Measurements from ENCODE around the gene KNSTRN.
A peak's percentile ranks its signal among the peaks of the same experiment; 100 is the strongest.

Gene KNSTRN

DNA sequence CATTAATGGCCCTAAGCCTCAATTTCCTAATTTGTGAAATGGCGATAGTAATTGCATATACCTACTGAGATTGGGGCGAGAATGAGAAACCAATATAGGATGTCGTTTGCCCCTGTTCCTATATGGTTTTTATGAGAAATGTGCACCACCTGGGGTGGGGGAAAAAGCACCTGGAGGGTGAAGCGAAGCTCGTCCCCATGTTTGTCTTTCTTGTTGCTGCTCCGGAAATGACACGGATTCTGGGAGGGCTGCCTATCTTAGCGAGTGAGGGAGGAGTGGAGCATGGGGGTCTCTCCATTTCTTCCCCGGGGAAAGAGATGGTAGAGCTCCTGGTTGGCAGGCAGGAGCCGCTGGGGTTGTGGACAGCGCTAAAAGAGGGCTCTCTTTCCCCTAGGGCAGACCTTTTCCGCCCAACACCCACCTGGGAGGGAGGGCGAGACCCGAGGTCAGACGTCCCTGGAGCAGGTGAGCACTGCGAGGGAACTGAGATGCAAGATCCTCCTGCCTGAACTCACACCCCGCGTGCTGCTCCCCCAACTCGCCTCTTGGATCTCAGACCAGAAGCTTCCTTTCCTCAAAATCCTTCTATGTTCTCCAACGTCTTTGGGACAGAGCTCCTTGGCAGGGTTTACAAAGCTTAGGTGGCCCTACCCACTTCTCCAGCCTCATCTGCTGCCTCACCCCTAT is 52.6 kb downstream of the KNSTRN start:
- Histone ChIP-seq H3K4me2 (ENCODE audit: low read depth, low read length) (no peak overlapping the region), H3K9me3 (replicated peaks; ENCODE audit: insufficient read depth, low read length) (no peaks in the 10 kb centered on the region), H3K27ac (ENCODE audit: low read length) (no peak overlapping the region), H3K4me3 (ENCODE audit: low read length) (no peak overlapping the region), H4K20me1 (ENCODE audit: insufficient read depth, low read length) (no peaks in the 10 kb centered on the region), H2AFZ (ENCODE audit: low read length) (no peak overlapping the region), H3F3A (ENCODE audit: insufficient read depth, low read length) (peaks cover 9% of the 10 kb centered on the region), H3K4me1 (ENCODE audit: low read length) (no peaks in the 10 kb centered on the region), H3K36me3 (replicated peaks; ENCODE audit: insufficient read depth, low read length) (no peaks in the 10 kb centered on the region), H3K27me3 (replicated peaks; ENCODE audit: insufficient read depth, low read length) (peaks cover 33% of the 10 kb centered on the region), H3K79me2 (ENCODE audit: low read length) (no peaks in the 10 kb centered on the region), H3K9me2 (replicated peaks; ENCODE audit: insufficient read depth, low read length) (no peaks in the 10 kb centered on the region), H3K9ac (ENCODE audit: low read length) (no peak overlapping the region)
- DNase-seq, result no peak
- TF ChIP-seq EZH2 (optimal IDR thresholded peaks at IDR 0.05; ENCODE audit: low read depth, low read length), result no peak
- TF ChIP-seq CTCF (IDR thresholded peaks at IDR 0.05; ENCODE audit: low read length), result no peak
- no peak for TF ChIP-seq EZH2phosphoT487 (IDR thresholded peaks at IDR 0.05; ENCODE audit: low read length)

GRCh38 chr15:40435710-40436089 is 53.2 kb downstream of the KNSTRN start:
- Histone ChIP-seq H3K9ac (ENCODE audit: low read length) (no peak overlapping the region; the same call in 1 of the 2 replicates), H2AFZ (ENCODE audit: low read length) (peak overlapping the region; percentile 62; the same call in 1 of the 2 replicates), H3K9me2 (replicated peaks; ENCODE audit: insufficient read depth, low read length) (no peaks in the 10 kb centered on the region), H3K36me3 (replicated peaks; ENCODE audit: insufficient read depth, low read length) (no peaks in the 10 kb centered on the region), H3K4me1 (ENCODE audit: low read length) (no peaks in the 10 kb centered on the region), H3K27ac (ENCODE audit: low read length) (no peak overlapping the region), H3K27me3 (replicated peaks; ENCODE audit: insufficient read depth, low read length) (peaks cover 33% of the 10 kb centered on the region), H3K9me3 (replicated peaks; ENCODE audit: insufficient read depth, low read length) (no peaks in the 10 kb centered on the region), H3K79me2 (ENCODE audit: low read length) (no peaks in the 10 kb centered on the region), H3K4me2 (ENCODE audit: low read depth, low read length) (peak overlapping the region; percentile 84; the same call in 1 of the 2 replicates), H4K20me1 (ENCODE audit: insufficient read depth, low read length) (no peaks in the 10 kb centered on the region), H3K4me3 (ENCODE audit: low read length) (peak overlapping the region; percentile 50), H3F3A (ENCODE audit: insufficient read depth, low read length) (peaks cover 12% of the 10 kb centered on the region)
- TF ChIP-seq CTCF (IDR thresholded peaks at IDR 0.05; ENCODE audit: low read length), result no peak
- TF ChIP-seq EZH2phosphoT487 (IDR thresholded peaks at IDR 0.05; ENCODE audit: low read length), result no peak
- no peak for TF ChIP-seq EZH2 (optimal IDR thresholded peaks at IDR 0.05; ENCODE audit: low read depth, low read length)
- DNase-seq, result no peak

DNA sequence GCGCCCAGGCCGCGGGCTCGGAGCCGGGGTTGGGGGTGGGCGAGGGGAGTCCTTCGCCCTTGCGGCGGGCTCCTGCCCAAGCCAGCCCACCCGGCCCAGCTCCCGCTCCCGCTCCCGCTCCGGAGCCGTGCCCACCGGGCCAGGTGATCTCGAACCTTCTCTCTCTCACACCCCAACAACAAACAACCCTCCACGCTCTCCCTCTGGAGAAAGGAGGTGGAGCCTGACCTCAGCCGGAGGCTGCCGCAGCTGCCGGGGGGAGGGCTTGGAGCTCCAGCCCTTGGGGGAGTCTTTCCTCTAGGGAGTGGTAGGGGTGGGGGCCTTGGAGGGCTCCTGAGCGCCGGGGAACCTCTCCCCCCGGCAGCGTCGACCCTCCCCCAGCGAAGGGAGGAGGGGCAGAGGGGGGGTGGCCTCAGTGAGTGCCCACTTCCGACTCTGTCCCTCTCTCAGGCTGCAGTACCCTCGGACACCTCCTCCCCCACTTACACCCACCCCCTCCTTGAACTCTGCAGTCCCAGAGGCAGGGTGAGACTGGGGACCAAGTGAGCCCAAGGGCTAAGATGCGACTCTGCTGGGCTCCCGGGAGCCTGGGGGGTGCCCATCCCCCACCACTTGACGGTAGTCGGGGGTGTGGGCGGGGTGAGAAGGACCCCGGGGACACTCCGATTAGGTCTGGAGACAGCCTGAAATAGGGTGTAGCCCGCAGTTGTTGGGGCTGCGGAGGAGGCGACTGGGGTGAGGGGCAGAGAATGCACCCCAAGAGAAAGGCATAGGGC is 53.8 kb downstream of the KNSTRN start:
- no peaks in the 10 kb centered on the region for H3K9me3 ChIP-seq (replicated peaks; ENCODE audit: insufficient read depth, low read length)
- peaks cover 33% of the 10 kb centered on the region for H3K27me3 ChIP-seq (replicated peaks; ENCODE audit: insufficient read depth, low read length)
- H3K4me2 ChIP-seq (ENCODE audit: low read depth, low read length), result peak overlapping the region; percentile 84
- no peak for DNase-seq
- no peaks in the 10 kb centered on the region for H4K20me1 ChIP-seq (ENCODE audit: insufficient read depth, low read length)
- H3F3A ChIP-seq (ENCODE audit: insufficient read depth, low read length), result peaks cover 12% of the 10 kb centered on the region
- no peaks in the 10 kb centered on the region for H3K79me2 ChIP-seq (ENCODE audit: low read length)
- H3K27ac ChIP-seq (ENCODE audit: low read length), result no peak overlapping the region
- H3K4me3 ChIP-seq (ENCODE audit: low read length), result peak overlapping the region; percentile 50
- no peaks in the 10 kb centered on the region for H3K36me3 ChIP-seq (replicated peaks; ENCODE audit: insufficient read depth, low read length)
- H3K9me2 ChIP-seq (replicated peaks; ENCODE audit: insufficient read depth, low read length), result no peaks in the 10 kb centered on the region
- TF ChIP-seq EZH2 (optimal IDR thresholded peaks at IDR 0.05; ENCODE audit: low read depth, low read length) (no peak), CTCF (IDR thresholded peaks at IDR 0.05; ENCODE audit: low read length) (no peak), EZH2phosphoT487 (IDR thresholded peaks at IDR 0.05; ENCODE audit: low read length) (no peak)
- H3K9ac ChIP-seq (ENCODE audit: low read length), result peak overlapping the region; percentile 13; the same call in 1 of the 2 replicates
- no peaks in the 10 kb centered on the region for H3K4me1 ChIP-seq (ENCODE audit: low read length)
- peak overlapping the region; percentile 62 for H2AFZ ChIP-seq (ENCODE audit: low read length)

All from MM.1S (cell line).